Measurements from ENCODE around the gene PKD1L1. TPM values are rescaled to one million over a fixed set of nuclear protein-coding genes. Genes with fewer than 3 reads are reported as not detected.

PKD1L1 gene
- total RNA-seq, 6 donors from 2014 or later = 0.46 to 4.8 (median 0.75) TPM

- no peaks in the 10 kb centered on the region for H3K27me3 ChIP-seq
- no peak overlapping the region for H3K4me3 ChIP-seq
- no peaks in the 10 kb centered on the region for H3K4me1 ChIP-seq
- H3K27ac ChIP-seq = no peak overlapping the region
- H3K9me3 ChIP-seq = no peaks in the 10 kb centered on the region
- no peak for ATAC-seq (ENCODE audit: low FRiP score in 2 of 2)
- no peak for DNase-seq
- TF ChIP-seq POLR2A (IDR thresholded peaks at IDR 0.05) (no peak), EP300 (IDR thresholded peaks at IDR 0.05) (no peak), POLR2AphosphoS5 (IDR thresholded peaks at IDR 0.05) (no peak)
- TF ChIP-seq, protein P1, sequence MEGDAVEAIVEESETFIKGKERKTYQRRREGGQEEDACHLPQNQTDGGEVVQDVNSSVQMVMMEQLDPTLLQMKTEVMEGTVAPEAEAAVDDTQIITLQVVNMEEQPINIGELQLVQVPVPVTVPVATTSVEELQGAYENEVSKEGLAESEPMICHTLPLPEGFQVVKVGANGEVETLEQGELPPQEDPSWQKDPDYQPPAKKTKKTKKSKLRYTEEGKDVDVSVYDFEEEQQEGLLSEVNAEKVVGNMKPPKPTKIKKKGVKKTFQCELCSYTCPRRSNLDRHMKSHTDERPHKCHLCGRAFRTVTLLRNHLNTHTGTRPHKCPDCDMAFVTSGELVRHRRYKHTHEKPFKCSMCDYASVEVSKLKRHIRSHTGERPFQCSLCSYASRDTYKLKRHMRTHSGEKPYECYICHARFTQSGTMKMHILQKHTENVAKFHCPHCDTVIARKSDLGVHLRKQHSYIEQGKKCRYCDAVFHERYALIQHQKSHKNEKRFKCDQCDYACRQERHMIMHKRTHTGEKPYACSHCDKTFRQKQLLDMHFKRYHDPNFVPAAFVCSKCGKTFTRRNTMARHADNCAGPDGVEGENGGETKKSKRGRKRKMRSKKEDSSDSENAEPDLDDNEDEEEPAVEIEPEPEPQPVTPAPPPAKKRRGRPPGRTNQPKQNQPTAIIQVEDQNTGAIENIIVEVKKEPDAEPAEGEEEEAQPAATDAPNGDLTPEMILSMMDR (IDR thresholded peaks at IDR 0.05) = no peak
- H3K36me3 ChIP-seq = no peaks in the 10 kb centered on the region
- 88 to 89% methylated on average over 4 of the region's 4 CpGs for WGBS, 2 donors
Measured at GRCh38 chr7:47881256-47881655, 67.0 kb downstream of the PKD1L1 start.

GRCh38 chr7:47878662-47879061, 69.6 kb downstream of the PKD1L1 start:
- H3K27me3 ChIP-seq = no peaks in the 10 kb centered on the region
- no peak overlapping the region for H3K4me3 ChIP-seq
- ATAC-seq (ENCODE audit: low FRiP score in 2 of 2) (no peak), DNase-seq (no peak)
- H3K27ac ChIP-seq = no peak overlapping the region
- no peaks in the 10 kb centered on the region for H3K4me1 ChIP-seq
- WGBS, 2 donors = 53 to 70% methylated on average over 4 of the region's 4 CpGs
- TF ChIP-seq POLR2AphosphoS5 (IDR thresholded peaks at IDR 0.05) = no peak
- TF ChIP-seq EP300 (IDR thresholded peaks at IDR 0.05) = no peak
- TF ChIP-seq, protein P1 (IDR thresholded peaks at IDR 0.05) = no peak
- TF ChIP-seq POLR2A (IDR thresholded peaks at IDR 0.05) = no peak
- no peaks in the 10 kb centered on the region for H3K9me3 ChIP-seq
- H3K36me3 ChIP-seq = no peaks in the 10 kb centered on the region

DNA sequence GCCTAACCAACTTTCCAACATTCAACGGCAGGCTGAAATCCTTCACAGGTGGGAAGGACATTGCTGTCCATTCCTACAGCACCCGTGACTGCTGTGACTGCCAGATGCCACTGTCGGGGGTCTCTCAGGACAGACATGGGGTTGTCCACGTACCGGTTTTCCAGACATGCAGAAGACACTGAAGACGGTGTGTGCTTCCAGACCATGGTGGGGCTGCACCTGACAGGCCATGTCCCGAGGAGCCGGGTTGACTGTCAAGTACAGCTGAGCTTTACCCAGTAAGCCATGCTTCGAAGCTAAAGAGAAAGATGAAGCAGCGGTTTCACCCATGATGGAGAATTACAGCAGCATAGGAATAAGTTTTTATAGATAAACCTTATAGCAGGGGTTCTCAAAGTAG, 70.9 kb downstream of the PKD1L1 start:
- Histone ChIP-seq H3K9me3 (no peaks in the 10 kb centered on the region), H3K27me3 (no peaks in the 10 kb centered on the region), H3K36me3 (no peaks in the 10 kb centered on the region), H3K27ac (no peak overlapping the region), H3K4me1 (no peaks in the 10 kb centered on the region), H3K4me3 (no peak overlapping the region)
- DNase-seq (no peak), ATAC-seq (ENCODE audit: low FRiP score in 2 of 2) (no peak)
- TF ChIP-seq EP300 (IDR thresholded peaks at IDR 0.05) (no peak), POLR2A (IDR thresholded peaks at IDR 0.05) (no peak), POLR2AphosphoS5 (IDR thresholded peaks at IDR 0.05) (no peak)
- TF ChIP-seq, protein P1 (IDR thresholded peaks at IDR 0.05) = no peak
- WGBS, 2 donors = 93 to 96% methylated on average over 8 to 10 of the region's 10 CpGs

GRCh38 chr7:47875998-47876744, 72.1 kb downstream of the PKD1L1 start:
- H3K27ac ChIP-seq = no peak overlapping the region
- DNase-seq = no peak
- no peak overlapping the region for H3K4me3 ChIP-seq
- TF ChIP-seq POLR2A (IDR thresholded peaks at IDR 0.05) (no peak), EP300 (IDR thresholded peaks at IDR 0.05) (no peak), POLR2AphosphoS5 (IDR thresholded peaks at IDR 0.05) (no peak)
- TF ChIP-seq, protein P1 (IDR thresholded peaks at IDR 0.05) = no peak
- H3K27me3 ChIP-seq = no peaks in the 10 kb centered on the region
- H3K9me3 ChIP-seq = no peaks in the 10 kb centered on the region
- ATAC-seq (ENCODE audit: low FRiP score in 2 of 2) = no peak
- H3K36me3 ChIP-seq = no peaks in the 10 kb centered on the region
- WGBS, 2 donors = 78 to 86% methylated on average over 1 to 2 of the region's 2 CpGs
- H3K4me1 ChIP-seq = no peaks in the 10 kb centered on the region

GRCh38 chr7:47875406-47875805, 72.9 kb downstream of the PKD1L1 start:
- Histone ChIP-seq H3K36me3 (no peaks in the 10 kb centered on the region), H3K27ac (no peak overlapping the region), H3K27me3 (no peaks in the 10 kb centered on the region), H3K4me3 (no peak overlapping the region), H3K9me3 (no peaks in the 10 kb centered on the region), H3K4me1 (no peaks in the 10 kb centered on the region)
- no peak for DNase-seq
- no peak for TF ChIP-seq EP300 (IDR thresholded peaks at IDR 0.05)
- TF ChIP-seq POLR2A (IDR thresholded peaks at IDR 0.05) = no peak
- TF ChIP-seq, protein P1 (IDR thresholded peaks at IDR 0.05) = no peak
- TF ChIP-seq POLR2AphosphoS5 (IDR thresholded peaks at IDR 0.05) = no peak
- no peak for ATAC-seq (ENCODE audit: low FRiP score in 2 of 2)
